Skin of body (tissue), 3 donors: ENCODE results near the gene KLHL42. TPM values are rescaled to one million over a fixed set of nuclear protein-coding genes. Genes with fewer than 3 reads are reported as not detected.

Experiments used
- DNase-seq: peaks from one replicate; lab custom pipeline; 2025; lab: John Stamatoyannopoulos, UW
- small RNA-seq: library from RNA; depleted of rRNA; stranded (forward); fragments of <200 nt; gene quantifications from one replicate; pipeline ENCODE3, GENCODE V24; 2014; ENCODE audit warnings: low replicate concordance
- total RNA-seq: library from RNA; depleted of rRNA; stranded (reverse); fragments of >200 nt; gene quantifications from one replicate; pipeline ENCODE4 v1.2.3, GENCODE V29; 2014

Gene KLHL42
- total RNA-seq, 1 donor from 2014 or later = 22.8 TPM

DNA sequence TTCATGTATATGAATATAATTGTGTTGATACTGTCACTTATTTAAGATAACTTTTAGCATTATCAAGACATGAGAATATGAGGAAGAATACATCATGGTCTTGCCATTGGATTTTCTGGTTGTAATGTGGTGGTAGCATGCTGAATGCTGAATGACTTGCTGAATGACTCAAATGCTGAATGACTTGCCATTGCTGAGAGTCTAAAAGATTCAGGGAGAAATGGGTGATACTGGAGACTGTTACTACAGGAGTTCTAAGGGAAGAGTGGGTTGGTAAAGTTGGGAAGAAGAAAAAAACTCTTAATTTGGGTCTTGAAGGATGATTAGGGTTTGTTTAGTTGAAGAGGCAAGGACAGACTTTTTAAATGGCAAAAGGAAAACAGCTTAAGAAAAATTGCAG lies 72.1 kb downstream of the KLHL42 start:
- DNase-seq = no peak

Small RNA genes within 50 kb of the gene (small RNA-seq; reads per million reads assigned to genes)
- gene RF00019 = not detected
- not detected for gene RF02271

Other genes with a start within 250 kb of the KLHL42 start
- gene REP15, start 83.8 kb upstream of the KLHL42 start, total RNA-seq = 0.79 TPM
- 41.3 TPM for gene MRPS35, start 69.4 kb upstream of the KLHL42 start, total RNA-seq
- gene MANSC4, start within 50 bp of the KLHL42 start, total RNA-seq = not detected
- 4.6 TPM for gene PTHLH, start 192.5 kb downstream of the KLHL42 start, total RNA-seq